Adipocyte (in vitro differentiated cells): ENCODE data around the gene PRRT2.

ENCODE experiments used
- DNase-seq: peaks from one replicate; pipeline ENCODE4 v3.0.0-alpha.2; 2015; ENCODE audit warnings: low read depth
- H3K27me3 ChIP-seq: replicated peaks from 2 replicates; pipeline ENCODE4 v1.7.0; 2013; ENCODE audit warnings: mild to moderate bottlenecking, low read length, moderate library complexity; ENCODE audit not compliant: control insufficient read depth, insufficient read depth
- H3K36me3 ChIP-seq: 2 replicates; pipeline ENCODE4 v1.7.0; 2013; ENCODE audit warnings: low read length, mild to moderate bottlenecking, moderate library complexity; ENCODE audit not compliant: control insufficient read depth, insufficient read depth, severe bottlenecking
- H3K4me1 ChIP-seq: 2 replicates; pipeline ENCODE4 v1.7.0; 2013; ENCODE audit warnings: mild to moderate bottlenecking, low read length, moderate library complexity; ENCODE audit not compliant: control insufficient read depth, insufficient read depth
- H3K4me3 ChIP-seq: 2 replicates; pipeline ENCODE4 v1.7.0; 2013; ENCODE audit warnings: mild to moderate bottlenecking, low read length, moderate library complexity
- H3K9ac ChIP-seq: 2 replicates; pipeline ENCODE4 v1.7.0; 2013; ENCODE audit warnings: mild to moderate bottlenecking, low read length, moderate library complexity
- H3K9me3 ChIP-seq: 2 replicates; pipeline ENCODE4 v1.7.0; 2013; ENCODE audit warnings: mild to moderate bottlenecking, low read length, moderate library complexity; ENCODE audit not compliant: control insufficient read depth

PRRT2 gene

DNA sequence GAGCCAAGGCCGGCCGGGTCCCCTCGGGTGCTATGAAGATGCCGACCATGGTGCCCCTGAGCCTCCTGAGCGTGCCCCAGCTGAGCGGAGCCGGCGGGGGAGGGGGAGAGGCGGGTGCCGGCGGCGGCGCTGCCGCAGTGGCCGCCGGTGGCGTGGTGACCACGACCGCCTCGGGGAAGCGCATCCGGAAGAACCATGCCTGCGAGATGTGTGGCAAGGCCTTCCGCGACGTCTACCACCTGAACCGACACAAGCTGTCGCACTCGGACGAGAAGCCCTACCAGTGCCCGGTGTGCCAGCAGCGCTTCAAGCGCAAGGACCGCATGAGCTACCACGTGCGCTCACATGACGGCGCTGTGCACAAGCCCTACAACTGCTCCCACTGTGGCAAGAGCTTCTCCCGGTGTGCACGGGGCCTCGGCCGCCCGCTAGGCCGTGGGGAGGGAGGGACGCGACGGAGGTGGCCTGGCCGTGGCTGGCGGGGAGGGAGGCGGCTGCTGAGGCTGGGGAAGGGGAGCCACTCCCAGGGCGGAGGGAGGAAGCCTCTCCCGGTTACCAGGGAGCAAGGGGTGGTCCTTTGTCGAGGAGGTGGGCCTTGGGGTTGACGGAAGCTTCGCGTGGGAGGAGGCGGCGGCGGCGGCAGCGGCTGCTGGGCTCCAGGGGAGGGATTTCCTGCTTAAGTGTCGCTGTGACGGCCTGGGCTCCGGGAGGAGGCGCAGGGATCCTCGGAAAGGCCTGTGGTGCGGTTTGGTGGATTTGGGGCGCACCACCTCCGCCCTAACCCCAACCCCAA, 4.4 kb upstream of the PRRT2 start:
- peak; percentile 93 for DNase-seq
- peaks cover 31% of the 10 kb centered on the region for H3K4me1 ChIP-seq
- H3K9me3 ChIP-seq = no peaks in the 10 kb centered on the region
- H3K4me3 ChIP-seq = peak overlapping the region; percentile 85
- H3K36me3 ChIP-seq = peaks cover 15% of the 10 kb centered on the region
- H3K27me3 ChIP-seq = no peaks in the 10 kb centered on the region
- H3K9ac ChIP-seq = peak overlapping the region; percentile 89

DNA sequence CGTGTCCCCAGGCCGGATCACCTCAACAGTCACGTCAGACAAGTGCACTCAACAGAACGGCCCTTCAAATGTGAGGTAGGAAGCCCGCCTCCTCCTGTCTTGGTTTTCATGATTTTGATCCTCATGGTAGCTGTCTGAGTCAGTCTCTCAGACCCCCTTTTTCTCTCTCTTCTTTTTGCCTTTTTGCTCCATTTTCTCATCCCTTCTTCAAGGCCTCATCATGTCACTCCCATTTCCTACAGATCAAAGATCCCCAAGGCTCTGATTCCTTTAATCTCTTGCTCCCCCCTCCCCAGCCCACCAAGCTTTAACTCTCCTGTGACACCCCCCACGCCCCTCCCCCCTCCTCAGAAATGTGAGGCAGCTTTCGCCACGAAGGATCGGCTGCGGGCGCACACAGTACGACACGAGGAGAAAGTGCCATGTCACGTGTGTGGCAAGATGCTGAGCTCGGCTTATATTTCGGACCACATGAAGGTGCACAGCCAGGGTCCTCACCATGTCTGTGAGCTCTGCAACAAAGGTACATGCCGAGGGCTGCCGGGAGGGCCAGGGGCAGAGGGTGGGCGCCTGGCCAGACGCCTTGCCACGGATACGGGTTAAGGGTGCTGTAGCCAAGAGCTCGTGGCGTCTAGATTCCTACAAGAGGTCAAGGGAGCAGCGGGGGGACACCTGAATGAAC, 3.6 kb upstream of the PRRT2 start:
- no peak for DNase-seq
- H3K4me3 ChIP-seq = peak overlapping the region; percentile 85
- no peaks in the 10 kb centered on the region for H3K27me3 ChIP-seq
- H3K9ac ChIP-seq = peak overlapping the region; percentile 89
- H3K4me1 ChIP-seq = peaks cover 31% of the 10 kb centered on the region
- H3K9me3 ChIP-seq = no peaks in the 10 kb centered on the region
- H3K36me3 ChIP-seq = peaks cover 15% of the 10 kb centered on the region

DNA sequence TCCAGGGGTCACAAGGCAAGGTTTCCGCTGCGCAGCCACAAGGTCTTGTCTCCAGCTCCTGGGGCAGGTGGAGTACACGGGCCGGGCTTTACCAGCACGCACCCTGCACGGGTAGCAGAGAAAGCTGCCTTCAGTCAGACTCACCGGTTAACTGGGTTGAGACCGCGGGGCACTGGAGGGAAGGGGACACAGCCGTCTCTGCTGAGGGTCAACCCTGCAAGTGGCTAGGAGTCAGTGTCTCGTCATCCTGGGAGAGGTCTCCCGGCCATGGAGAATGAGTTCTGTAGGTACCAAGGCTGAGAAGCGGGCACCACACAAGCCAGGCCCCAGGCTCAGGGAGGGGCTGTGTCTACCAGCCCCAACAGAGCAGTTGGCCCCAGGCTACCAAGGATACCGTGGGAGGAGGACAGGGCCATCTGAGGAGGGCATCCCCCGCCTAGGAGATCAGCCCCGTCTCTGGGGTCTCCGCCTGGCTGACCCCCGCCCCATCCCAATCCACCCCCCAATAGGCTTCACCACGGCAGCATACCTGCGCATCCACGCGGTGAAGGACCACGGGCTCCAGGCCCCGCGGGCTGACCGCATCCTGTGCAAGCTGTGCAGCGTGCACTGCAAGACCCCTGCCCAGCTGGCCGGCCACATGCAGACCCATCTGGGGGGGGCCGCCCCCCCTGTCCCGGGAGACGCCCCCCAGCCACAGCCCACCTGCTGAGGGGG, 2.8 kb upstream of the PRRT2 start:
- Histone ChIP-seq H3K36me3 (peaks cover 15% of the 10 kb centered on the region), H3K4me1 (peaks cover 29% of the 10 kb centered on the region), H3K4me3 (peak overlapping the region; percentile 85), H3K9me3 (no peaks in the 10 kb centered on the region), H3K9ac (peak overlapping the region; percentile 89), H3K27me3 (no peaks in the 10 kb centered on the region)
- DNase-seq = no peak

DNA sequence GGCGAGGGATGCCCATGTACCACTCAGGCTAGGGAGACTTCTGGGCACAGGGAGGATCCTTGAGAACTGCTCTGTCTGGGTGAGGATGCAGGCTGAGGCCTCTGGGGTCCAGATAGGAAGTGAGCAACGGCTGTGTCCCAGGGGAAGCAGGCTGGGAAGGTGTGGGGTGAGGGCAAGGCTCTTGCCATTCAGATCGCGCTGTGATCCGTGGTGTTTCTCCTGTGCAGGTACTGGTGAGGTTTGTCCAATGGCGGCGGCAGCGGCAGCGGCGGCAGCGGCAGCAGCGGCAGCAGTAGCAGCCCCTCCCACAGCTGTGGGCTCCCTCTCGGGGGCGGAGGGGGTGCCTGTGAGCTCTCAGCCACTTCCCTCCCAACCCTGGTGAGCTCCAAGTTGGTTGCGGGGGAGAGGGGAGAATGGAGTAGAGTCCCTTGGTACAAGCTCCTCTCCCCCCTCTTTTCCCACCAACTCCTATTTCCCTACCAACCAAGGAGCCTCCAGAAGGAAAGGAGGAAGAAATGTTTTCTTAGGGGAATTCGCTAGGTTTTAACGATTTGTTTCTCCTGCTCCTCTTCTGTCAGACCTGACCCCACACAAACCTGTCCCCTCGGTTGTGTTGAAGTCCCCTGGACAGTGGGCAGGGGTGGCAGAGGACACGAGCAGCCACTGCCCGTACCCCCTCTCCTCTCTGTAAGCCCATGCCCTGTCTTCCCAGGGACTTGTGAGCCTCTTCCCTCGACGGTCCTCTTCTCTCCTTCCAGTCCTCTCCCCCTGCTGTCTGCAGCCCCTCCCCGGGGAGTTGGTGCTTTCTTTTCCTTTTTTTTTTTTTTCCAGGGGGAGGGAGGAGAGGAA, 1.9 kb upstream of the PRRT2 start:
- H3K4me3 ChIP-seq = peak overlapping the region; percentile 17
- H3K27me3 ChIP-seq = no peaks in the 10 kb centered on the region
- H3K4me1 ChIP-seq = peaks cover 24% of the 10 kb centered on the region
- H3K9me3 ChIP-seq = no peaks in the 10 kb centered on the region
- no peak for DNase-seq
- H3K9ac ChIP-seq = peak overlapping the region; percentile 59
- H3K36me3 ChIP-seq = peaks cover 15% of the 10 kb centered on the region

DNA sequence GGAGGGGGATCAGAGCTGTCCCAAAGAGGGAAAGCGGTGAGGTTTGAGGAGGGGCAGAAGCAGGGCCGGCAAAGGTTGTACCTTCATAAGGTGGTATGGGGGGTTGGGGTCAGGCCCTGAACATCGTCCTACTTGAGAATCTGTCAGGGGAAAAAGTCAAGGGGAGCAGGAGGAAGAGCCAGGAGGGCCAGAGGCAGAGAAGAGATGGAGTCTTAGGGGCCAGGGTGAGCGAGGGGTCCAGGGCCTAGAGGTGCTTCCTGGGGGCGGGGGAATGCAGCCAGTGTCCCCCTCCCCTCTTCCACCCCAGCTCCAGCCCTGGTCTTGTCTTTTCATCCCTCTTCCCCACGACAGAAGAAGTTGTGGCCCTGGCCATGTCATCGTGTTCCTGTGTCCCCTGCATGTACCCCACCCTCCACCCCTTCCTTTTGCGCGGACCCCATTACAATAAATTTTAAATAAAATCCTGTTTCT, 1.3 kb upstream of the PRRT2 start:
- Histone ChIP-seq H3K9me3 (no peaks in the 10 kb centered on the region), H3K27me3 (no peaks in the 10 kb centered on the region), H3K9ac (peak overlapping the region; percentile 59), H3K36me3 (peaks cover 15% of the 10 kb centered on the region), H3K4me1 (peaks cover 27% of the 10 kb centered on the region), H3K4me3 (peak overlapping the region; percentile 17)
- no peak for DNase-seq

DNA sequence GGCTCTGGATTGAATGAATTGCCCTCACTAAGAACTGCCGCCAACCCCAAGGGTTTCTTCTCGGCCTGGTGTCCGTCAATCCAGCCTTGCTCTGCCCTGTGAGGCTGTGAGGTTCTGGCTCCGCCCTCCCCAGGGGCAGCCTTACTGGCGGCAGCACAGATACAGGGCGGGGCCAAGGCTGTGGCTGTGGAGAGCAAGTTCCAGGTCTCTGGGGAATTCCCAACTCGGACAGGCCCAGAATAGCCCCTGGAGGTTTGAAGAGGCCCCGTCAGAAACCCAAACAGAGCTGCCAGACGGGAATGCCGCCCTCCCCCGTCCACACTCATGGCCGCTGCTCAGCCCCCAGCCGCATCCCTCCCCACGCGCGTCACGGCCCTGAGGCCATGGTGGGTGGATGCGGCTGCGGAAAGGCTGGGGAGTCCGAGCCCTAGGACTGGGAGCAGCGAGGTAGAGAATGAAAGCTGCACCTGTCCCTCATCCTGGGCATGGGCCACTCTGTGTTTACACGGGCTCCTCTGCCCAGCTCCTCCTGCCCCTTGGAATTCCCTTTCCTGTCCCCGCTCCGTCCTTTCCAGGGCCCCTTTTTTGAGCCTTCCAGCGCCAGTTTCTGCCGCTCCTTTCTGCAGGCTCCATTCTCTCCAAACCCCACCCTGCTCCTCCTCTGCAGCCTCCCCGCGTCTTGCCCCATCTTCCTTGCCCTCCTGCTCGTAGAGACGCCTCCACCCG, 660 bp upstream of the PRRT2 start:
- Histone ChIP-seq H3K9ac (peak overlapping the region; percentile 88), H3K27me3 (no peaks in the 10 kb centered on the region), H3K4me3 (peak overlapping the region; percentile 82), H3K36me3 (peaks cover 15% of the 10 kb centered on the region), H3K4me1 (peaks cover 27% of the 10 kb centered on the region), H3K9me3 (no peaks in the 10 kb centered on the region)
- peak; percentile 98 for DNase-seq

DNA sequence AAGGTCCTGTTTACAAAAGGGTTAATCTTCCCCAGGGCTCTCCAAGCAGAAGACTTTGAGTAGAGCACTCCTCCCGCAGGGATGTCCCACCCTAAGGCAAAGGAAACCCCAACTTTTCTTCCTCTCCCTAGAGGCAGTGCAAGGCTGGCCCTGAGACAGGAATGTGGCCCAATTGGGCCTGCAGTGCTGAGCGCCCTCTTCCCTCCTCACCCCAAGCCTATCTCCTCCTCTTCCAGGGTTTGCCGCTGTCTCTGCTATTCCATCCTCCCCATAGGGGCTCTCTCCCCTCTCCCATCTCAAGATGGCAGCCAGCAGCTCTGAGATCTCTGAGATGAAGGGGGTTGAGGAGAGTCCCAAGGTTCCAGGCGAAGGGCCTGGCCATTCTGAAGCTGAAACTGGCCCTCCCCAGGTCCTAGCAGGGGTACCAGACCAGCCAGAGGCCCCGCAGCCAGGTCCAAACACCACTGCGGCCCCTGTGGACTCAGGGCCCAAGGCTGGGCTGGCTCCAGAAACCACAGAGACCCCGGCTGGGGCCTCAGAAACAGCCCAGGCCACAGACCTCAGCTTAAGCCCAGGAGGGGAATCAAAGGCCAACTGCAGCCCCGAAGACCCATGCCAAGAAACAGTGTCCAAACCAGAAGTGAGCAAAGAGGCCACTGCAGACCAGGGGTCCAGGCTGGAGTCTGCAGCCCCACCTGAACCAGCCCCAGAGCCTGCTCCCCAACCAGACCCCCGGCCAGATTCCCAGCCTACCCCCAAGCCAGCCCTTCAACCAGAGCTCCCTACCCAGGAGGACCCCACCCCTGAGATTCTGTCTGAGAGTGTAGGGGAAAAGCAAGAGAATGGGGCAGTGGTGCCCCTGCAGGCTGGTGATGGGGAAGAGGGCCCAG, 1.0 kb downstream of the PRRT2 start:
- DNase-seq = no peak
- H3K4me1 ChIP-seq = peaks cover 32% of the 10 kb centered on the region
- no peaks in the 10 kb centered on the region for H3K27me3 ChIP-seq
- H3K36me3 ChIP-seq = peaks cover 15% of the 10 kb centered on the region
- H3K4me3 ChIP-seq = peak overlapping the region; percentile 82
- H3K9ac ChIP-seq = peak overlapping the region; percentile 88
- H3K9me3 ChIP-seq = no peaks in the 10 kb centered on the region

DNA sequence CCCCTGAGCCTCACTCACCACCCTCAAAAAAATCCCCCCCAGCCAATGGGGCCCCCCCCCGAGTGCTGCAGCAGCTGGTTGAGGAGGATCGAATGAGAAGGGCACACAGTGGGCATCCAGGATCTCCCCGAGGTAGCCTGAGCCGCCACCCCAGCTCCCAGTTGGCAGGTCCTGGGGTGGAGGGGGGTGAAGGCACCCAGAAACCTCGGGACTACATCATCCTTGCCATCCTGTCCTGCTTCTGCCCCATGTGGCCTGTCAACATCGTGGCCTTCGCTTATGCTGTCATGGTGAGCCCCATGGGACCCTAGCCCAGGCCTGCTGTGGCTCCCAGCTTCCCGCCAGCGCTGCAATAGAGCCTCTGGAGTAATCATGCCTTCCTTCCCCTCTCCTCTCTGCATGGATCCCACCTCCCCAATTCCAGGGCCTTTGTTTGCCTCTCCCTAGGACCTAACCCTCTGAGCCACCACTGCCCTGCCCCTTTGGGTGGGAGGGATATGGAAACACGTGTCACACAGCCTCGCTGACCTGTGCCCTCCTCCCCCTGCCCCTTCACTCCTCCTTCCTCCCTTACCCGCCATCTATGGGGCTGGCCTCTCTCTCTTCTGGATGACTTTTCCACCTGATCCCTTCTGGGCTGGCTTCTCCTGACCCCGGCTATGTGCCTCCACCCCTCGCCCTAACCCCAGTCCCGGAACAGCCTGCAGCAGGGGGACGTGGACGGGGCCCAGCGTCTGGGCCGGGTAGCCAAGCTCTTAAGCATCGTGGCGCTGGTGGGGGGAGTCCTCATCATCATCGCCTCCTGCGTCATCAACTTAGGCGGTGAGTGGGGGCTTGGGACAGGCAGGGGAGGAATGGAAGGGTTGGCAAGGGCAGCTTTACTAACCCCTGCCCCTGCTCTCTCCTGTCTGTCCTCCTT, 1.9 kb downstream of the PRRT2 start:
- H3K9me3 ChIP-seq = no peaks in the 10 kb centered on the region
- H3K36me3 ChIP-seq = peaks cover 15% of the 10 kb centered on the region
- no peak overlapping the region for H3K4me3 ChIP-seq
- no peak overlapping the region for H3K9ac ChIP-seq
- no peak for DNase-seq
- no peaks in the 10 kb centered on the region for H3K27me3 ChIP-seq
- peaks cover 25% of the 10 kb centered on the region for H3K4me1 ChIP-seq

DNA sequence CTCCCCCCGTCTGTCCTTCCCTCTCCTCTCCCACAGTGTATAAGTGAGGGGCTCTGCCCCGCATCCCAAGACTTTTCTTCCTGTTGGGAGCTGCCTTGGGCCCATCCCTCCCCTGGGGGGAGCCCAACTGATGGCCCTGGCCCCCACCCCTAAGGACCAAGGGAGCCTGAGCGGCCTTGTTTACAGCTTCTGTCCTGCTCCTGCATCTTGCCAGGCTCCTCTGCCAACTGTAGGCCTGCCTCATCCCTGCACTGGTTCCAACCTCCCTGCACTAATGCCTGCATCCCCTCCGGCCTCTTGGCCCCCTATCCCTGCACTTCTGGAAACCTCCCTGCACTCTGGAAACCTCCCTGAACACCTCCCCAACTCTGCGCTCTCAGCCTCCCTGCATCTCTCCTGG, 2.6 kb downstream of the PRRT2 start:
- no peak for DNase-seq
- Histone ChIP-seq H3K36me3 (peaks cover 10% of the 10 kb centered on the region), H3K9ac (no peak overlapping the region), H3K9me3 (no peaks in the 10 kb centered on the region), H3K27me3 (no peaks in the 10 kb centered on the region), H3K4me1 (peaks cover 25% of the 10 kb centered on the region), H3K4me3 (no peak overlapping the region)
